Trophoblast cell (in vitro differentiated cells and primary cell): ENCODE measurements around the gene UNC13D.

Experiments used
- DNase-seq, 2 donors: peaks; one replicate each; pipeline ENCODE4 v3.0.0-alpha.2; 2016
- H2AFZ ChIP-seq: 2 replicates; pipeline ENCODE4 v1.6.1; 2013; ENCODE audit warnings: low read length, moderate library complexity, mild to moderate bottlenecking; ENCODE audit not compliant: insufficient read depth, poor library complexity
- H2AK5ac ChIP-seq: 2 replicates; pipeline ENCODE4 v1.6.1; 2013; ENCODE audit warnings: mild to moderate bottlenecking, low read length
- H2BK120ac ChIP-seq: 2 replicates; pipeline ENCODE4 v1.6.1; 2013; ENCODE audit warnings: low read length, mild to moderate bottlenecking, moderate library complexity; ENCODE audit not compliant: insufficient read depth, poor library complexity
- H2BK12ac ChIP-seq: 2 replicates; pipeline ENCODE4 v1.6.1; 2013; ENCODE audit warnings: mild to moderate bottlenecking, low read length, moderate library complexity
- H2BK5ac ChIP-seq: 2 replicates; pipeline ENCODE4 v1.6.1; 2013; ENCODE audit warnings: low read length, low read depth, moderate library complexity, mild to moderate bottlenecking; ENCODE audit not compliant: poor library complexity
- H3K14ac ChIP-seq: 2 replicates; pipeline ENCODE4 v1.6.1; 2013; ENCODE audit warnings: mild to moderate bottlenecking, low read length
- H3K18ac ChIP-seq: 2 replicates; pipeline ENCODE4 v1.6.1; 2013; ENCODE audit warnings: mild to moderate bottlenecking, low read length
- H3K23ac ChIP-seq: 2 replicates; pipeline ENCODE4 v1.6.1; 2013; ENCODE audit warnings: low read length
- H3K27ac ChIP-seq: 2 replicates; pipeline ENCODE4 v1.5.1; 2013; ENCODE audit warnings: low read depth, mild to moderate bottlenecking, inconsistent platforms, low read length, moderate library complexity
- H3K27me3 ChIP-seq: 2 replicates; pipeline ENCODE4 v1.6.1; 2013; ENCODE audit warnings: inconsistent platforms, mild to moderate bottlenecking, low read length, moderate library complexity; ENCODE audit not compliant: insufficient read depth
- H3K36me3 ChIP-seq, 2 experiments: 1 replicate in 1 of 2; 2 replicates in 1 of 2; pipeline ENCODE4 v1.6.1; 2013; ENCODE audit warnings: low read length in 2 of 2, mild to moderate bottlenecking in 2 of 2, moderate library complexity in 1 of 2; ENCODE audit not compliant: insufficient read depth in 2 of 2, control insufficient read depth in 1 of 2
- H3K4ac ChIP-seq: 2 replicates; pipeline ENCODE4 v1.6.1; 2013; ENCODE audit warnings: low read depth, mild to moderate bottlenecking, low read length, moderate library complexity
- H3K4me1 ChIP-seq, 2 experiments: 1 replicate in 1 of 2; 2 replicates in 1 of 2; pipeline ENCODE4 v1.6.1; 2013; ENCODE audit warnings: low read length in 2 of 2, mild to moderate bottlenecking in 2 of 2, moderate library complexity in 1 of 2; ENCODE audit not compliant: insufficient read depth in 2 of 2, control insufficient read depth in 1 of 2
- H3K4me2 ChIP-seq: 2 replicates; pipeline ENCODE4 v1.6.1; 2013; ENCODE audit warnings: inconsistent platforms, mild to moderate bottlenecking, low read length, moderate library complexity
- H3K4me3 ChIP-seq: 2 replicates; pipeline ENCODE4 v1.5.1; 2013; ENCODE audit warnings: mild to moderate bottlenecking, low read depth, low read length, inconsistent platforms
- H3K79me1 ChIP-seq: one replicate; pipeline ENCODE4 v1.6.1; 2013; ENCODE audit warnings: low read length
- H3K79me2 ChIP-seq: 2 replicates; pipeline ENCODE4 v1.6.1; 2013; ENCODE audit warnings: low read length, mild to moderate bottlenecking; ENCODE audit not compliant: control insufficient read depth, insufficient read depth, poor library complexity
- H3K9ac ChIP-seq: 2 replicates; pipeline ENCODE4 v1.6.1; 2013; ENCODE audit warnings: mild to moderate bottlenecking, low read length
- H3K9me3 ChIP-seq: 2 replicates; pipeline ENCODE4 v1.6.1; 2013; ENCODE audit warnings: low read depth, mild to moderate bottlenecking, control low read depth, inconsistent platforms, low read length; ENCODE audit not compliant: insufficient read depth
- H4K12ac ChIP-seq: 2 replicates; pipeline ENCODE4 v1.6.1; 2013; ENCODE audit warnings: low read depth, mild to moderate bottlenecking, low read length, moderate library complexity
- H4K8ac ChIP-seq: 2 replicates; pipeline ENCODE4 v1.6.1; 2013; ENCODE audit warnings: low read depth, mild to moderate bottlenecking, low read length, moderate library complexity
- H4K91ac ChIP-seq: one replicate; pipeline ENCODE4 v1.6.1; 2013; ENCODE audit warnings: low read depth, mild to moderate bottlenecking, low read length, moderate library complexity
- WGBS: extraction: QIAGEN DNeasy Blood & Tissue Kit; methylation state at CpG from one replicate; pipeline ENCODE4 v1.1.7; 2013; ENCODE audit warnings: missing lambda C conversion rate; ENCODE audit not compliant: insufficient read length, insufficient coverage; ENCODE audit errors: extremely low coverage; 5-methylcytosine and 5-hydroxymethylcytosine counted together

UNC13D gene

DNA sequence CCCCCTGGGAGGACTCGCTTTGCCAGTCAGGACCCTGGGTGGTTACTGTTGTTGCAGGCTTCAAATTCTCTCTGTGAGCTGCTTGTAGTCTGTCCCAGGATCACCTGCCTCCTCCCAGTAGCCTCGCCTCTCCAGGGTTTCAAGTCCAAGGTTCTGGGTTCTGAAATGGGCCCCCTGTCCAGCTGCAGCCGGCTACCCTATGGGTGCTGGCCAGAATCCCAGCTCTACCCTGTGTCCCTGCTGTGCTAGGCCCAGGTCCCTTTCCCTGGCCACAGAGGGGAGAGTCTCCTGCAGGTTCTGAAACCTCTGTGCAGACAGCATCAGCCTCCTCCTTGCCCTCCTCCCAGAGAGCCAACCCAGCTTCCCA, 21.4 kb downstream of the UNC13D start:
- H3K23ac ChIP-seq: no peak overlapping the region
- WGBS: no CpG with 5 or more reads among the region's 3 CpGs
- no peak overlapping the region for H3K27ac ChIP-seq
- no peak for DNase-seq
- no peak overlapping the region for H2AFZ ChIP-seq
- no peak overlapping the region for H4K12ac ChIP-seq
- no peak overlapping the region for H4K91ac ChIP-seq
- H3K4me3 ChIP-seq: no peak overlapping the region
- H2BK12ac ChIP-seq: no peak overlapping the region
- no peaks in the 10 kb centered on the region for H3K27me3 ChIP-seq
- H3K4me1 ChIP-seq: peaks cover 8 to 10% of the 10 kb centered on the region in 2 experiments
- H2AK5ac ChIP-seq: no peak overlapping the region
- no peak overlapping the region for H3K4me2 ChIP-seq
- H3K79me2 ChIP-seq: no peaks in the 10 kb centered on the region
- no peak overlapping the region for H2BK120ac ChIP-seq
- H3K18ac ChIP-seq: no peak overlapping the region
- H3K79me1 ChIP-seq: peaks cover 2% of the 10 kb centered on the region
- H2BK5ac ChIP-seq: no peak overlapping the region
- no peaks in the 10 kb centered on the region for H3K9me3 ChIP-seq
- no peak overlapping the region for H3K9ac ChIP-seq
- H3K14ac ChIP-seq: no peak overlapping the region
- no peak overlapping the region for H4K8ac ChIP-seq
- H3K4ac ChIP-seq: no peak overlapping the region
- H3K36me3 ChIP-seq: peaks cover 73 to 79% of the 10 kb centered on the region in 2 experiments

DNA sequence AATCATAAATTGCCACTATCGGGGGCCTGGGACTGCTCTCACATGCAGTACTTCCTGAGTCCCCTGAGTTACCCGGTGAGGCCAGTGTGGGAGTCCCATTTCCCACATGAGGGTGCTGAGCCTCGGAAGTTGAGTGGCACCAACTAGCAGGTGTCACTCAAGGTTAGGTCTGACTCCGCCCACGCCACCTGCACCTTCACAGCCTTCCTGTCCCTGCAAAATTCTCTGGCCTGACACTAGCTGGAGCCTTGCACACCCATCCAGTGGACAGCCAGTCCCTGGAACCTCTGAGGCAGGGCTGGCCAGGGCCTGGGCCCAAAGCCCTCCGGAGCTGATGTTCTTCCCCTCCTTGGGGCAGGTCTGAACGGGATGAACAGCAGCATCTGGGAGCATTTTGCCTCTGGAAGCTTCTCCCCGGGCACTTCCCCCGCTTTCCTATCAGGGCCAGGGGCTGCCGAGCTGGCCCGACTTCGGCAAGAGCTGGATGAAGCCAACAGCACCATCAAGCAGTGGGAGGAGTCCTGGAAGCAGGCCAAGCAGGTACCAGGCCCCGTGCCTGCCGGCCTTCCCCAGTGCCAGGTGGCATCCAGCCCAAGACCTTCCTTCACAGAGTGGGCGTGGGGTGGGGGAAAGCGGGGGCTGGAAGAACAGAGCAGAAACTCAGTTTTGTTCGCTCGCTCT, 21.9 kb downstream of the UNC13D start:
- no peak for DNase-seq
- no peak overlapping the region for H3K27ac ChIP-seq
- H3K36me3 ChIP-seq: peaks cover 78 to 84% of the 10 kb centered on the region in 2 experiments
- no peak overlapping the region for H2AFZ ChIP-seq
- H2BK12ac ChIP-seq: no peak overlapping the region
- no peak overlapping the region for H3K18ac ChIP-seq
- H3K9ac ChIP-seq: no peak overlapping the region
- no peak overlapping the region for H4K8ac ChIP-seq
- H2BK5ac ChIP-seq: no peak overlapping the region
- WGBS: no CpG with 5 or more reads among the region's 18 CpGs
- no peak overlapping the region for H3K4me3 ChIP-seq
- no peaks in the 10 kb centered on the region for H3K27me3 ChIP-seq
- H2AK5ac ChIP-seq: no peak overlapping the region
- peaks cover under 1% of the 10 kb centered on the region for H3K79me1 ChIP-seq
- H4K12ac ChIP-seq: no peak overlapping the region
- H3K4me1 ChIP-seq: peaks cover 6 to 8% of the 10 kb centered on the region in 2 experiments
- H3K14ac ChIP-seq: no peak overlapping the region
- H3K9me3 ChIP-seq: no peaks in the 10 kb centered on the region
- no peak overlapping the region for H4K91ac ChIP-seq
- no peak overlapping the region for H2BK120ac ChIP-seq
- H3K23ac ChIP-seq: no peak overlapping the region
- H3K4ac ChIP-seq: no peak overlapping the region
- H3K4me2 ChIP-seq: no peak overlapping the region
- H3K79me2 ChIP-seq: no peaks in the 10 kb centered on the region

DNA sequence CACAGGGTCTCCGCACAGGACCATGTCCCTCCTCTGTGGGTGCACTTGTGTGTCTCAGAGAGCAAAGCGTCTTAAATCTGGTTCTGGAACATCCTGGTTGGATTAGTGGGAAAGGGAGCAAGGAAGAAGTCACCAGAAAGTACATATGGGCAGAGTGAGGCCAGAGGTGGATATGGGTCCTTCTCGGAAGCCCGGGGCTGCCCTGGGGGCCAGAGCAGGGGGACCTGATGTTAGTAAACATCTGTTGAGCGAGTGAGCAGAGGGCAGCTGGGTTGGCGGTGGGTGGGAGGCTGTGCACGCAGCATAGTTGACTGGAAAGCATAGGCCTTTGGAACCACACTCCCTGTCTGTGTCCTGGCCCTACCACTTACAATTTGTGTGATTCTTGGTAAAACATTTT, 22.7 kb downstream of the UNC13D start:
- H2BK5ac ChIP-seq: no peak overlapping the region
- no peak overlapping the region for H2BK120ac ChIP-seq
- H3K79me2 ChIP-seq: no peaks in the 10 kb centered on the region
- no peak overlapping the region for H3K4ac ChIP-seq
- H3K4me1 ChIP-seq: peaks cover 3 to 5% of the 10 kb centered on the region in 2 experiments
- no peak overlapping the region for H3K4me2 ChIP-seq
- no peaks in the 10 kb centered on the region for H3K9me3 ChIP-seq
- no peaks in the 10 kb centered on the region for H3K79me1 ChIP-seq
- H4K8ac ChIP-seq: no peak overlapping the region
- no peak overlapping the region for H2BK12ac ChIP-seq
- no peak overlapping the region for H3K27ac ChIP-seq
- H3K23ac ChIP-seq: no peak overlapping the region
- no peak for DNase-seq
- H3K36me3 ChIP-seq: peaks cover 85 to 88% of the 10 kb centered on the region in 2 experiments
- no peak overlapping the region for H3K14ac ChIP-seq
- H4K12ac ChIP-seq: no peak overlapping the region
- H3K18ac ChIP-seq: no peak overlapping the region
- H2AK5ac ChIP-seq: no peak overlapping the region
- WGBS: no CpG with 5 or more reads among the region's 7 CpGs
- H3K9ac ChIP-seq: no peak overlapping the region
- H3K27me3 ChIP-seq: no peaks in the 10 kb centered on the region
- H4K91ac ChIP-seq: no peak overlapping the region
- no peak overlapping the region for H2AFZ ChIP-seq
- no peak overlapping the region for H3K4me3 ChIP-seq

DNA sequence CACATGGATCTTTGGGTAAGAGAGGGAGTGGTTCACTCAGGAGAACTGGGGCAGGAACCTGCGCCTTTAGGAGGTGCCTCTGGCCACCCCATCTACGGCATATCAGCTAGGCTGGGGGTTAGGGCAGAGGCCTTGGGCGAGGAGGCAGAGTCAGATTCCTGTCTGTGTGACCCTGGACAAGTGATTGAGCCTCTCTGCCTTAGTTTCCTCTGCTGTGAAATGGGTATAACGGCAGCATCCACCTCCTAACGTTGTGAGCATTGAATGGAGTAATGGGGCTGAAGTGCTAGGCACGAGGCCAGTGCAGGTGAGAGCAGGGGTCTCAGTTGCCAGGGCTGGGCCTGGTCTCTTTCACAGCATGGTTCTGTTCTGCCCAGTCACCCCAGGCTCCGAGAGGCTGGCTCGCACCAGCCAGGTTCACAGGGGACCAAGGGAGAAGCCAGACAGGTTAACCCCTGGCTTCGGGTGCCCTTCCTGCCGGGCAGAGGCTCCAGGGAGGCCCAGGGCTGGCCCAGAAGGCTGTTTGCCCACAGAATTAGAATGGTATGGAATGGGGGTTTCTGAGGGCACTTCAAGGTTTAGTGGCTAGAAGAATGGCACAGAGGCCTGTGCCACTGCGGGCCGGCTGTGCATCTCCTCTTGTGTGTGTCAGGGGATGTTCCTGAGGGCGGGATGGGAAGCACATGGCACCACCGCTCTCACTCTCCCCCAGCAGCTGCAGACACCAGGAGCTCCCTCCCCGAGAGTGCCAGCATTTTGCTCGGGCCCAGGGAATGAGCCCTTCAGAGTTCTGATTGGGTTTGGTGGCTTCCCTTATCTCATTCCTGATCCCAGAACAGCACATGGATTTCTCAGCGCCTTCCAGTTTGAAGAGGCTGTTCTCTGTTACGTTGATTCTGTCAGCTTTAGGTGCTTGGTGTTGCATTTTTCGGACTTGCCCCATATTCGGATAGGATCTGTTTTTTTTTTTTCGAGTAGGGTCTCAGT, 23.8 kb downstream of the UNC13D start:
- Histone ChIP-seq H2BK120ac (no peak overlapping the region), H3K14ac (no peak overlapping the region), H3K79me1 (no peaks in the 10 kb centered on the region), H2AFZ (no peak overlapping the region), H4K8ac (no peak overlapping the region), H3K27me3 (no peaks in the 10 kb centered on the region), H3K18ac (no peak overlapping the region), H2BK12ac (no peak overlapping the region), H4K91ac (no peak overlapping the region), H3K4me1 (peaks cover 4 to 5% of the 10 kb centered on the region in 2 experiments), H2BK5ac (no peak overlapping the region), H3K79me2 (no peaks in the 10 kb centered on the region), H3K27ac (no peak overlapping the region), H3K9me3 (no peaks in the 10 kb centered on the region), H3K9ac (no peak overlapping the region), H3K23ac (no peak overlapping the region), H4K12ac (no peak overlapping the region), H3K36me3 (peaks cover 87 to 90% of the 10 kb centered on the region in 2 experiments), H3K4me3 (no peak overlapping the region), H2AK5ac (no peak overlapping the region), H3K4me2 (no peak overlapping the region), H3K4ac (no peak overlapping the region)
- peak; percentile 41 to 63 for DNase-seq
- no CpG with 5 or more reads among the region's 21 CpGs for WGBS
